GM19438 (cell line): Measurements from ENCODE around the gene RASGEF1B.
"Not testable (repeated sequence)": the region's sequence is repeated elsewhere in the genome, so short reads cannot be mapped to it uniquely, and the experiment has no call there.

Experiments
- ATAC-seq: cut with Tn5 transposase; IDR thresholded peaks from one replicate; pipeline ENCODE4 v1.9.1; 2021; ENCODE audit warnings: low read depth; ENCODE audit not compliant: unreplicated experiment

Gene RASGEF1B

GRCh38 chr4:81436941-81437574 is 34.6 kb downstream of the RASGEF1B start:
- ATAC-seq, result no peak

GRCh38 chr4:81436096-81436495 is 35.6 kb downstream of the RASGEF1B start:
- no peak for ATAC-seq

- ATAC-seq, result no peak
These were observed 38.9 kb downstream of the RASGEF1B start for GRCh38 chr4:81432825-81433224.

GRCh38 chr4:81431971-81432370 is 39.7 kb downstream of the RASGEF1B start:
- no peak for ATAC-seq

GRCh38 chr4:81429607-81430006 is 42.1 kb downstream of the RASGEF1B start:
- no peak for ATAC-seq

GRCh38 chr4:81429031-81429430 is 42.7 kb downstream of the RASGEF1B start:
- no peak for ATAC-seq

- ATAC-seq, result no peak
These were observed 43.7 kb downstream of the RASGEF1B start for GRCh38 chr4:81428002-81428401.

- no peak for ATAC-seq
These were observed 44.3 kb downstream of the RASGEF1B start for GRCh38 chr4:81427344-81427821.

GRCh38 chr4:81426770-81427289 is 44.9 kb downstream of the RASGEF1B start:
- no peak for ATAC-seq

GRCh38 chr4:81424816-81425755 is 46.6 kb downstream of the RASGEF1B start:
- ATAC-seq, result no peak

GRCh38 chr4:81424336-81424735 is 47.4 kb downstream of the RASGEF1B start:
- ATAC-seq, result no peak

- no peak for ATAC-seq
These were observed 49.1 kb downstream of the RASGEF1B start for GRCh38 chr4:81422595-81422994.

- no peak for ATAC-seq
These were observed 50.1 kb downstream of the RASGEF1B start for GRCh38 chr4:81421346-81422218.

GRCh38 chr4:81418572-81418971 is 53.1 kb downstream of the RASGEF1B start:
- ATAC-seq, result no peak

GRCh38 chr4:81412946-81413495 is 58.7 kb downstream of the RASGEF1B start:
- no peak for ATAC-seq

GRCh38 chr4:81410680-81411079 is 61.0 kb downstream of the RASGEF1B start:
- no peak for ATAC-seq

- no peak for ATAC-seq
These were observed 61.9 kb downstream of the RASGEF1B start for GRCh38 chr4:81409836-81410235.

GRCh38 chr4:81408341-81408740 is 63.4 kb downstream of the RASGEF1B start:
- no peak for ATAC-seq

GRCh38 chr4:81407726-81408125 is 64.0 kb downstream of the RASGEF1B start:
- no peak for ATAC-seq

- not testable (repeated sequence) for ATAC-seq
These were observed 65.2 kb downstream of the RASGEF1B start for GRCh38 chr4:81406481-81406880.
